DOHH2 (cell line): Measurements from ENCODE around the gene FLAD1.

Experiments used
- H3F3A ChIP-seq: fragments of 200-600 bp; sonication (generic), shearing (Covaris generic); 2 replicates; pipeline ENCODE4 v1.6.0; 2016; ENCODE audit warnings: antibody characterized with exemption, mild to moderate bottlenecking; ENCODE audit not compliant: control insufficient read depth, insufficient read depth
- H3K27ac ChIP-seq: fragments of 200-600 bp; sonication (generic); 2 replicates; pipeline ENCODE4 v1.5.1; 2014; ENCODE audit warnings: low read depth, mild to moderate bottlenecking, low read length, moderate library complexity
- H3K27me3 ChIP-seq: fragments of 200-600 bp; sonication (generic); 2 replicates; pipeline ENCODE4 v1.6.1; 2014; ENCODE audit warnings: mild to moderate bottlenecking, low read length, mixed read lengths; ENCODE audit not compliant: control insufficient read depth
- H3K36me3 ChIP-seq: fragments of 200-600 bp; sonication (generic); 2 replicates; pipeline ENCODE4 v1.6.1; 2014; ENCODE audit warnings: mild to moderate bottlenecking, low read length, moderate library complexity, mixed read lengths; ENCODE audit not compliant: control insufficient read depth
- H3K4me1 ChIP-seq: fragments of 200-600 bp; sonication (generic); 2 replicates; pipeline ENCODE4 v1.6.1; 2014; ENCODE audit warnings: mild to moderate bottlenecking, low read length, mixed read lengths; ENCODE audit not compliant: control insufficient read depth
- H3K4me2 ChIP-seq: fragments of 200-600 bp; sonication (generic); 2 replicates; pipeline ENCODE4 v1.6.0; 2014; ENCODE audit warnings: mild to moderate bottlenecking, low read length, moderate library complexity
- H3K4me3 ChIP-seq: fragments of 200-600 bp; sonication (generic); 2 replicates; pipeline ENCODE4 v1.5.1; 2014; ENCODE audit warnings: mild to moderate bottlenecking, low read length, mixed read lengths
- H3K79me2 ChIP-seq: fragments of 200-600 bp; sonication (generic); 2 replicates; pipeline ENCODE4 v1.6.1; 2014; ENCODE audit warnings: mild to moderate bottlenecking, low read length, mixed read lengths; ENCODE audit not compliant: control insufficient read depth
- H3K9me2 ChIP-seq: fragments of 200-600 bp; sonication (generic); replicated peaks from 2 replicates; pipeline ENCODE4 v1.6.1; 2014; ENCODE audit warnings: mild to moderate bottlenecking, low read length, mixed read lengths; ENCODE audit not compliant: control insufficient read depth
- H3K9me3 ChIP-seq: fragments of 200-600 bp; sonication (generic); 2 replicates; pipeline ENCODE4 v1.6.1; 2014; ENCODE audit warnings: antibody characterized with exemption, low read length, mixed read lengths; ENCODE audit not compliant: control insufficient read depth, insufficient read depth
- H4K20me1 ChIP-seq: fragments of 200-600 bp; sonication (generic); 2 replicates; pipeline ENCODE4 v1.6.0; 2014; ENCODE audit warnings: low read depth, mild to moderate bottlenecking, antibody characterized with exemption, low read length, moderate library complexity; ENCODE audit not compliant: control insufficient read depth, insufficient read depth
- EZH2phosphoT487 ChIP-seq: fragments of 200-600 bp; sonication (generic); IDR thresholded peaks from 2 replicates; pipeline ENCODE4 v1.6.1; 2017; ENCODE audit warnings: borderline replicate concordance, mild to moderate bottlenecking, antibody characterized with exemption, low read length, moderate library complexity, mixed read lengths
- TF ChIP-seq, protein P1 (sequence below): fragments of 200-600 bp; sonication (generic); IDR thresholded peaks from one replicate; pipeline ENCODE4 v1.5.1; 2014; ENCODE audit warnings: antibody characterized with exemption, mild to moderate bottlenecking, low read depth, low read length; ENCODE audit not compliant: poor library complexity, severe bottlenecking

FLAD1 gene

DNA sequence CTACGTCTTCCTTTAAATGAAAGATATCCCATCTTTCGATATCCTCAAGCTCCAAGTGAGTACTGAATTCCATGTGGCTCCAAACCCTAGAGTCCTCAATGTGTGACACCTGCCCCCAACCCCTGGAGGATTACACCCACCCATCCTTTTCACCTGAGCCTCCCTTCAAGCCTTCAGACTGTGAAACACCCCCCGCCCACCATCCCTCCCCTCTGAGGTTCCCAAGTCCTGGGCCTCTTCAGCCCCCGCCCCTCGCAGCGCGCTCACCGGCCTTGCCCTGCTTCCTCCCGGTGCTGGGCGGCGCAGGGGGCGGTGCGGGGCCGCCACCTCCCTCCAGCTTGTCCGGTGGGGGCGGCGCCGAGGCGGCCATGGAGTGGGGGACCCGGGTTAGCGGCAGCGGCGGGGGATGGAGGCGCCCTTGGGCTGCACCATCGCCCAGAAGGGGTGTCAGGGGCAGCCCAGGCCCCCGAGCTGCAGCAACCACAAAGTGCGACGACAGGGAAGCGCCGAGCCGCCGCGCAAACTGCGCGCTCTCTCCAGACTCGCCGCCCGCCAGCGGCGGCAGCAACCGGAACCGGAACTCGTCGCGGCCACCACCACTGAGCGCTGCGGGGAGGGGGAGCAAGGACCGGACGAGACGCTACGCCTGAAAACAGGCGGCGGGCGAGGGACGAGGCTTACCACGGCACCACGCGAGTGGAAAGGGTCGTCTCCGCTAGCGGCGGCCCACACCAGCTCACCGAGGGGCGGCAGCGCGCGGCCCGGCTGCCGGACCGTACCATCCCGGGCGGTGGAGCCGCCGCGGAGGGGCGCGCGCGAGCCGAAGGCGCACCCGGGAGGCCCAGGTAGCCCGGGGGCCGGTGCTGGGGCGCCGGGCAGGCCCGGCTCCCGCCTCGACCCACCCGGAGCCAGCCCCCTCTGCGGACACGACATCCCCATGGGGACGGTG is 21.7 kb upstream of the FLAD1 start, which contains the start of gene PYGO2:
PYGO2 (minus strand) TSS at position 576 of the 949 bp plus-strand sequence; CDS start at position 370, 206 bp downstream.
- Histone ChIP-seq H3F3A (0 out of 2 replicates have a peak, but pooled peaks cover 5% of the 10 kb centered on the region), H3K36me3 (peaks cover 68% of the 10 kb centered on the region), H3K4me2 (peak within 1 kb of the TSS; percentile 81), H3K4me1 (peaks cover 28% of the 10 kb centered on the region), H3K27ac (peak within 1 kb of the TSS; percentile 71), H3K79me2 (peaks cover 55% of the 10 kb centered on the region), H3K9me3 (no peaks in the 10 kb centered on the region), H3K27me3 (no peaks in the 10 kb centered on the region), H4K20me1 (no peaks in the 10 kb centered on the region), H3K4me3 (peak within 1 kb of the TSS; percentile 80), H3K9me2 (no peaks in the 10 kb centered on the region)
- TF ChIP-seq, protein P1, sequence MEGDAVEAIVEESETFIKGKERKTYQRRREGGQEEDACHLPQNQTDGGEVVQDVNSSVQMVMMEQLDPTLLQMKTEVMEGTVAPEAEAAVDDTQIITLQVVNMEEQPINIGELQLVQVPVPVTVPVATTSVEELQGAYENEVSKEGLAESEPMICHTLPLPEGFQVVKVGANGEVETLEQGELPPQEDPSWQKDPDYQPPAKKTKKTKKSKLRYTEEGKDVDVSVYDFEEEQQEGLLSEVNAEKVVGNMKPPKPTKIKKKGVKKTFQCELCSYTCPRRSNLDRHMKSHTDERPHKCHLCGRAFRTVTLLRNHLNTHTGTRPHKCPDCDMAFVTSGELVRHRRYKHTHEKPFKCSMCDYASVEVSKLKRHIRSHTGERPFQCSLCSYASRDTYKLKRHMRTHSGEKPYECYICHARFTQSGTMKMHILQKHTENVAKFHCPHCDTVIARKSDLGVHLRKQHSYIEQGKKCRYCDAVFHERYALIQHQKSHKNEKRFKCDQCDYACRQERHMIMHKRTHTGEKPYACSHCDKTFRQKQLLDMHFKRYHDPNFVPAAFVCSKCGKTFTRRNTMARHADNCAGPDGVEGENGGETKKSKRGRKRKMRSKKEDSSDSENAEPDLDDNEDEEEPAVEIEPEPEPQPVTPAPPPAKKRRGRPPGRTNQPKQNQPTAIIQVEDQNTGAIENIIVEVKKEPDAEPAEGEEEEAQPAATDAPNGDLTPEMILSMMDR, result peak; percentile 77
- no peak for TF ChIP-seq EZH2phosphoT487

DNA sequence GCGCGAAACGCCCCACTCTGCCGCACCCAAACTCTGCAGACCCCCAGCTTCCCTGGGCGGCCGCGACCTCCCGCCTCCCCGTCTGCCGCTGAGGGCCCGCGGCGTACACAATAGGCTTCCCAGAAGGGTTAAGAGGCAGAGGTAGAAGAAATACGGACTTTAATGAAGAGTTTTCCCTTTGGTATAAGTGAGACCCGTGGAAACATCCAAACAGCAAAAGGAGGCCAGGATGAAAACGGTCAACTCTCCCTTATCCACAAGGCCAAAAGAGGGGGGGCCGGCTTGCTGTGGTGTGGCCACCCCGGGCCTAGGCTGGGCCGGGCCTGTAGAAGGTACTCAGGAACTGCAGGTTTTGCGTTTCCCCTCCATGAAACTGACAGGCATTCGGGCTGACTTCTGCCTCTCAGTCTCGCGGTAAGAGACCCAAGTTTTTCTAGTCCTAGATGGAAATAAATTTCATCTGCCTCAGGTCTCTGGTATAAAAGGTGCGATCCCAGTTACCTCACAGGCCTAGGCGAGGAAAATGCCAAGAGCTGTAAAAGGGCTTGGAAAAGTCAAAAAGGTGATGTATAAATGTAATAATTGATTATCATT is 20.9 kb upstream of the FLAD1 start:
- Histone ChIP-seq H3K36me3 (peaks cover 75% of the 10 kb centered on the region), H3K27me3 (no peaks in the 10 kb centered on the region), H3K27ac (peak overlapping the region; percentile 71), H3F3A (0 out of 2 replicates have a peak, but pooled peaks cover 5% of the 10 kb centered on the region), H3K4me2 (peak overlapping the region; percentile 81), H3K9me3 (no peaks in the 10 kb centered on the region), H3K9me2 (no peaks in the 10 kb centered on the region), H3K79me2 (peaks cover 51% of the 10 kb centered on the region), H4K20me1 (no peaks in the 10 kb centered on the region), H3K4me3 (peak overlapping the region; percentile 80), H3K4me1 (peaks cover 20% of the 10 kb centered on the region)
- TF ChIP-seq EZH2phosphoT487, result no peak
- TF ChIP-seq, protein P1, result no peak

DNA sequence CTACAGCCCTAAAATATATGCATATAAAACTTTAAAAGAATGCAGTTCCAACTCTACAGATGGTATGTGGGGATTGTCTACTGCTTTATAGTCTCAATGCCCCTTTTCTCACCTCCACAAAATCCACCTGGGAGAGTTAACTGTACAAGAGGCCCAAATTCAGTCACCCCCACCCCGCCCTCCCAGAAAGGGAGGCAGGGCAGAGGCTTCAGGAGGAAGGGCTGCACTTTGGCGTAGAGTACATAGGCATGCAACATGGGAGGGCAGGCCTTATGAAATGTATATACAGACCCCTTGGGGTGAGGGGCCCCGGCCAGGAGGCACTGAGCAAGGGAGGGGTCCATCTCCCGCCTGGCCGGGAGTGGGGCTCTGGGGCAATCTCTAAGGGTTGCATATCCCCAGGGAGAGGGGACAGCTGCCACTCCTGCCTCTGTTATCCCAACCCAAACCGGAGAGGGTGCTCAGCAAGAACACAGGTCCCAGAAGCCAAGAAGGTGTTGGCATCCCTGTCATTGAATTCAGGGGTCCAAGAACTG is 20.3 kb upstream of the FLAD1 start:
- H3K4me2 ChIP-seq, result peak overlapping the region; percentile 81
- no peaks in the 10 kb centered on the region for H3K9me2 ChIP-seq
- no peaks in the 10 kb centered on the region for H3K27me3 ChIP-seq
- peak overlapping the region; percentile 71 for H3K27ac ChIP-seq
- H4K20me1 ChIP-seq, result no peaks in the 10 kb centered on the region
- no peaks in the 10 kb centered on the region for H3K9me3 ChIP-seq
- H3K4me3 ChIP-seq, result peak overlapping the region; percentile 80
- H3K79me2 ChIP-seq, result peaks cover 51% of the 10 kb centered on the region
- no peak for TF ChIP-seq EZH2phosphoT487
- TF ChIP-seq, protein P1, result no peak
- peaks cover 20% of the 10 kb centered on the region for H3K4me1 ChIP-seq
- H3K36me3 ChIP-seq, result peaks cover 79% of the 10 kb centered on the region
- 0 out of 2 replicates have a peak, but pooled peaks cover 5% of the 10 kb centered on the region for H3F3A ChIP-seq
